Neuron (in vitro differentiated cells): Measurements from ENCODE around the gene KDM4B.

Source experiments
- H2AFZ ChIP-seq: one replicate; pipeline ENCODE4 v1.6.1; 2013; ENCODE audit warnings: low read depth, mild to moderate bottlenecking, inconsistent platforms, low read length, moderate library complexity
- H3K27me3 ChIP-seq: one replicate; pipeline ENCODE4 v1.6.1; 2013; ENCODE audit warnings: low read length; ENCODE audit not compliant: insufficient read depth
- H3K36me3 ChIP-seq: one replicate; pipeline ENCODE4 v1.6.1; 2013; ENCODE audit warnings: low read length; ENCODE audit not compliant: insufficient read depth
- H3K4me1 ChIP-seq: one replicate; pipeline ENCODE4 v1.6.1; 2013; ENCODE audit warnings: low read length; ENCODE audit not compliant: insufficient read depth
- H3K4me3 ChIP-seq: 2 replicates; pipeline ENCODE4 v1.5.1; 2013; ENCODE audit warnings: mild to moderate bottlenecking, low read length, moderate library complexity
- H3K9me3 ChIP-seq: one replicate; pipeline ENCODE4 v1.6.1; 2013; ENCODE audit warnings: low read length

KDM4B gene

DNA sequence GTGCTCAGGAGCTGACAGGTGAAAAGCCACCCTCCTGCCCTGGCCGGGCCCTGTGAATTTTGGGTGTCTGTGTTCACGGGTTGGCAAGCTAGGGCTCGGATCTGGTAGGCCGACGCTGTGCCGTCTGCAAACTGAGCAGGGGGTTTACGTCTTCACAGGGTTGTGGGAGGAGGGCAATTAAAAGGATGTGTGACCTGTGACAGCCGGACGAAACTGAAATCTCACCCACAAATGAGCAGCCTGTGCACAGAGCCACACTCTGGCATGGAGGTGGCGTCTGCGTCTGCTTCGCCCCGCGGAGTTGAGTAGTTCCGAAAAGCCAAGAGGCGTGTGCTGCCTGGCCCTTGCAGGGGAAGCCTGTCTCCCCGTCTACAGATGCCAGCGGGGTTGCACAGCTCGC, 117.3 kb downstream of the KDM4B start:
- no peak overlapping the region for H3K4me3 ChIP-seq
- no peaks in the 10 kb centered on the region for H3K9me3 ChIP-seq
- H3K36me3 ChIP-seq, result peaks cover 52% of the 10 kb centered on the region
- H2AFZ ChIP-seq, result no peak overlapping the region
- H3K4me1 ChIP-seq, result peaks cover 4% of the 10 kb centered on the region
- H3K27me3 ChIP-seq, result no peaks in the 10 kb centered on the region

GRCh38 chr19:5086725-5087439, 118.0 kb downstream of the KDM4B start:
- H3K36me3 ChIP-seq, result peaks cover 45% of the 10 kb centered on the region
- peaks cover 6% of the 10 kb centered on the region for H3K4me1 ChIP-seq
- H2AFZ ChIP-seq, result no peak overlapping the region
- no peaks in the 10 kb centered on the region for H3K27me3 ChIP-seq
- no peak overlapping the region for H3K4me3 ChIP-seq
- H3K9me3 ChIP-seq, result no peaks in the 10 kb centered on the region

GRCh38 chr19:5089283-5089682, 120.4 kb downstream of the KDM4B start:
- peaks cover 22% of the 10 kb centered on the region for H3K4me1 ChIP-seq
- no peak overlapping the region for H2AFZ ChIP-seq
- no peak overlapping the region for H3K4me3 ChIP-seq
- no peaks in the 10 kb centered on the region for H3K27me3 ChIP-seq
- no peaks in the 10 kb centered on the region for H3K9me3 ChIP-seq
- H3K36me3 ChIP-seq, result peaks cover 29% of the 10 kb centered on the region

GRCh38 chr19:5090465-5091017, 121.6 kb downstream of the KDM4B start:
- H3K36me3 ChIP-seq, result peaks cover 25% of the 10 kb centered on the region
- no peaks in the 10 kb centered on the region for H3K9me3 ChIP-seq
- no peaks in the 10 kb centered on the region for H3K27me3 ChIP-seq
- H3K4me3 ChIP-seq, result no peak overlapping the region
- H2AFZ ChIP-seq, result no peak overlapping the region
- peaks cover 22% of the 10 kb centered on the region for H3K4me1 ChIP-seq

DNA sequence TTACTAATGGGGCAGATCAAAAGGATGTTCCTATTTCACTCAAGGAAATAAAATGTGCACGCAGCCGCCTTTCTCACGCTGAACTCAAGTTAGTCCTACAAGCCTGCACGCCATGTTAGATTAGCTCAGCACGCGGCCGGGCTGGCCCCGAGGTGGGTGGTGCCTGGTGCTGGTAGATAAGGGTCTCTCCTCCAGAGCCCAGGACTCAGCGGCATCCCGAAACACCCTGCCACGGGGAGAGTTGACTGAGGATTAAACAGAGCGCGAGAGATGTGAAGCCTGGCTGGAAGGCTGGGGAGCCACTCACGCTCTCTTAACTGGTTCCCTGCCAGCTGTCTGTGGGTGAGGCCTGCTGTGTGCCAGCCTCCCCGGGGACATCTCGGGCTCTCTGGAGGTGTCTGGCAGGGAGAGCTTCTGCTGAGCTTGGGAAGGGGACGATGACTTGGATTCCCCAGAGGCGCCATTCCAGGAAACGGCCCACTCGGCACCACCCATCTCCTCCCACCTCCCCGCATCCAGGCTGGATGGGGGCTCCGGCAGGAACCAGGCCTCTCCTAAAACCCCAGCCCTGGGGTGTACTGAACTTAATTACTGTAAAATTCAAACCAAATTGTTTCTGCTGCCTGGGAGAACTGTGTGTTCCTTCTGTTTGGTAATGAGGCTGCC, 122.2 kb downstream of the KDM4B start:
- Histone ChIP-seq H3K4me1 (peaks cover 22% of the 10 kb centered on the region), H3K9me3 (no peaks in the 10 kb centered on the region), H3K36me3 (peaks cover 25% of the 10 kb centered on the region), H3K27me3 (no peaks in the 10 kb centered on the region), H3K4me3 (no peak overlapping the region), H2AFZ (no peak overlapping the region)

DNA sequence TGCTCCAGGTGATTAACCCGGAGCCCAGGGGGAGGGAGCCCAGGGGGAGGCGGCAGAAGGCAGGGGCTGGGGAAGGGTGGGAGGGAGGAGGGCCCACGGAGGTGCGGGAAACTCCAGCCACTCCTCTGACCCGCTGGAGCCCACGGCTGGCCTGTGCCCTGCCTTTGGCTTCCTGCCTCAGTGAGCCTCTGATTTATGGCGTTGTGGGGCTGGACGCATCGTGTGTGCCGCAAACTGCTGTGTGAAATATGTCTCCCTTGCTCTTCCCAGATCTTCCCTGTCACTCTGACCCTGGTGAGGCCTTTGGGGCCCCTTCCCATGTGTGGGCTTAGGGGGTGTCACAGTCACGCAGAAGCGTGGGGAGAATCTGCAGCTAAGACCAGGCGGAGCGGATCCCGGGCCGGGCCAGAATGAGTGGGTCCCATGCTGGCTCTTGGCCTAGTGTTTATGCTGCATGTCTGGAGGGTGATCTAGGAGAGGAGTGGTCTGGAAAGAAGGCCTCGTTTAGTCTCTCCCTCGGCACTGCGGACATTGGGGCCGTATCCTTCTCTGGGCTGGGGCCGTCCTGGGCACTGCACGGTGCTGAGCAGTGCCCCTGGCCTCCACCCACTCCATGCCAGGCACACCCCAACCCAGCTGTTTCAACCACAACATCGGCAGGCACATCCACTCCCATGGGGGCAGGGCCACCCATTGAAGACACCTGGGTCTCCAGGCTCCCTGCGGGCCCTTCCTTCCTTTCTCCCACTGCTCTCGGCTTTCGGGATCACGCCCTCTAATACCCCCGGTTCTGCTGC, 123.0 kb downstream of the KDM4B start:
- Histone ChIP-seq H3K36me3 (peaks cover 21% of the 10 kb centered on the region), H3K9me3 (peaks cover 3% of the 10 kb centered on the region), H2AFZ (no peak overlapping the region), H3K4me3 (no peak overlapping the region), H3K4me1 (peaks cover 22% of the 10 kb centered on the region), H3K27me3 (no peaks in the 10 kb centered on the region)

DNA sequence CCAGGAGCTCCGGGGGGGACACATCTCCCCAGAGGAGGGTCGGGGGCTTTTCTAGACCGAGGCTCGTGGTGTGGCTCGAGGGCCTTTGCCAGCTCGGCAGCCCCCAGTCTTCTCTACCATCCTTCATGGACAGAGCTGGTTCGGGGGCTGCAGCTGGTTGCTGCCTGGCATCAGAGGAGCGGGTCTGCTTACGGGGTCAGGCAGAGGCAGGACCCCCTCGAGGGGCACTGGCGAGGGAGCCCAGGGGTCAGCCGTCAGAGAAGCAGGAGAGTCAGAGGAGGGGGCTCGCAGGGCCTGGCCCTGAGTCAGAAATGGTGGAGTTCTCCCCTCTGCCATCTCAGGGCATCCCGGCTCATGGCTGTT, 123.5 kb downstream of the KDM4B start:
- Histone ChIP-seq H3K36me3 (peaks cover 19% of the 10 kb centered on the region), H3K4me1 (peaks cover 22% of the 10 kb centered on the region), H2AFZ (no peak overlapping the region), H3K9me3 (peaks cover 5% of the 10 kb centered on the region), H3K27me3 (no peaks in the 10 kb centered on the region), H3K4me3 (no peak overlapping the region)

- H3K36me3 ChIP-seq, result peaks cover 20% of the 10 kb centered on the region
- H2AFZ ChIP-seq, result no peak overlapping the region
- no peaks in the 10 kb centered on the region for H3K27me3 ChIP-seq
- H3K9me3 ChIP-seq, result peaks cover 11% of the 10 kb centered on the region
- H3K4me3 ChIP-seq, result no peak overlapping the region
- H3K4me1 ChIP-seq, result peaks cover 22% of the 10 kb centered on the region
Observed at GRCh38 chr19:5093297-5093928, 124.5 kb downstream of the KDM4B start.

DNA sequence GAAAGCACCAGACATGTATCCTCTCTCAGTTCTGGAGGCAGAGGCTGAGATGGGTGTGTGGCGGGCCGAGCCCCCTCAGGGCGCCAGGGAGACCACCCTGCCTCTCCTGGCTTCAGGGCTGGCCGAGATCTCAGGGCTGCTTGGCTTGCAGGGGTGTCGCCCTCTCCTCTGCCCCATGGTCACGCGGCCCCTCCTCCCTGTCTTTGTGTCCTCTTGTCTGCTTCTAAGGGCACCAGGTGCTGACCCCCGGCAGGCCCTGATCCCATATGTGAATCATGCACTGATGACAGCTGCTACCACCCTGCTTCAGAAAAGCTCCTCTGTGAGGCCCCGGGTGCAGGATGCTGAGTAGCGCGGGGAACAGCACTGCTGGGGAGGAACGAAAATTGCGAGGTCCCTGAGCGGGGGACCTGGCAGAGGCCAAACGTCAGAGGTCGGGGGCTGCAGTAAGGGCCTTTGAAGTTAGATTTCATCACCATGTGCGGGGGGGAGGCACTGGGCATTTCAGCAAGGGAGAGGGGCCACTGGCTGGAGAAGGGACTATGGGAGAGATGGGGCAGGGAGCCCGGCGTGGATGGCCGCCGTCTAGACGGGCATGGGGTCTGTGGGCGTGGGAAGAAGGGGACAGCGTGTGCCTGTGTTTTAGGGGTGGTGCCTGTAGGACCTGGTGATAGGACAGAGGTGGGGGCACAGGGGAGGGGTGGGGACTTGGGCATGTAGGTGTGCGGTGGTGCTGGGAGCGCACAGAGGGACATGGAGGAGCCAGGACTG, 125.2 kb downstream of the KDM4B start:
- Histone ChIP-seq H3K9me3 (peaks cover 18% of the 10 kb centered on the region), H3K27me3 (no peaks in the 10 kb centered on the region), H3K4me3 (no peak overlapping the region)

DNA sequence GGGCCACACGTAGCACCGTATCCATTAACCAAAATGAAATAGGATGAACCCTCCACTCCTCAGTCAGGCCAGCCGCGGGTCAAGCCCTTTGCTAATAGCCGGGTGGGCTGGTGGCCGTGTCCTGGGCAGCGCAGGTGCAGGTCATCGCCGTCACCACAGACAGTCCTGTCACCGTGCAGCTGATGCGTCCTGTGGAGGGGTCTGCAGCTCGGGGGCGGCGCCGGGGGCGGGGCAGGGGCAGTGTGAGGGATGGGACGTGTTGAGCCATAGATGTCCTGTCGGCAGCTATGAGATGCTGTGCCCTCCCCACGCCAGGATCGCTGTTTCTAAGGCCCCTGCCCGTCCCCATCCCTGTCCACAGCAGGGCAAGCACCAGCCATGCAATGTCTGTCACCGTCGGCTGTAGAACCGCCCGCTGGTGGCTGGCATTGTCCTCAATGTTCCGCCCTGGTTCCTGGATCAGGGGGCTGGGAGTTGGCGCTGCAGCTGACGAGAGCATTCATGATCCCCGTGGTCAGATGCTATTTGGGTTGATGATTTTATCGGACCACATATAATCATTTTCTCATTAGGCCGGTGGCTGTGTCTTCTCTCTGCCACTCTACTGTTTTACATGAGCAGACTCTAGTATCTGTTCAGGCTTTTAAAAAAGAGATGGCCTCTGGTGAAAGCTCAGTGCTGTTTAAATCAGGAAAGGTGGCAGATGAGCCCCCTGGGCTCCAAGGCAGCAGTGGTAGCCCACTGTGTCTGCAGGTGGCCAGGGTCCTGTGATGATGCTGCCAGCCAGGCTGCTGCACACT, 126.1 kb downstream of the KDM4B start:
- no peak overlapping the region for H3K4me3 ChIP-seq
- H3K4me1 ChIP-seq, result peaks cover 22% of the 10 kb centered on the region
- no peaks in the 10 kb centered on the region for H3K27me3 ChIP-seq
- peaks cover 25% of the 10 kb centered on the region for H3K9me3 ChIP-seq
- H3K36me3 ChIP-seq, result peaks cover 21% of the 10 kb centered on the region
- no peak overlapping the region for H2AFZ ChIP-seq

More for the DNA sequence above, 125.2 kb downstream of the KDM4B start:
- Histone ChIP-seq H3K36me3 (peaks cover 20% of the 10 kb centered on the region), H2AFZ (no peak overlapping the region), H3K4me1 (peaks cover 22% of the 10 kb centered on the region)

- peaks cover 25% of the 10 kb centered on the region for H3K36me3 ChIP-seq
- H3K9me3 ChIP-seq, result peaks cover 30% of the 10 kb centered on the region
- H3K27me3 ChIP-seq, result no peaks in the 10 kb centered on the region
- peaks cover 22% of the 10 kb centered on the region for H3K4me1 ChIP-seq
- no peak overlapping the region for H3K4me3 ChIP-seq
- H2AFZ ChIP-seq, result no peak overlapping the region
Observed at GRCh38 chr19:5095568-5095850, 126.6 kb downstream of the KDM4B start.

DNA sequence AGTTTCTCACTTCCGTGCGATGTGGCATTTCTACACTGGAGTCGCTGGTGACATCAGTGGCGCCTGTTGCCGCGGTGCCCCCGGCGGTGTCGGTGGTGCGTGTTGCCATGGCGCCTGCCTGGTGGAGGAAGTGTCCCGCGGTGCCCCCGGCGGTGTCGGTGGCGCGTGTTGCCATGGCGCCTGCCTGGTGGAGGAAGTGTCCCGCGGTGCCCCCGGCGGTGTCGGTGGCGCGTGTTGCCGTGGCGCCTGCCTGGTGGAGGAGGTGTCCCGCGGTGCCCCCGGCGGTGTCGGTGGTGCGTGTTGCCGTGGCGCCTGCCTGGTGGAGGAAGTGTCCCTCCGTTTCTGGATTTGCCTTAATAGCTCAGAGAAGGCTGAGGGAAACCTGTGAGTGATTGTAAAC, 127.6 kb downstream of the KDM4B start:
- Histone ChIP-seq H3K4me3 (no peak overlapping the region), H2AFZ (no peak overlapping the region), H3K9me3 (peaks cover 30% of the 10 kb centered on the region), H3K27me3 (no peaks in the 10 kb centered on the region), H3K4me1 (peaks cover 16% of the 10 kb centered on the region), H3K36me3 (peaks cover 25% of the 10 kb centered on the region)
